ENCODE results near the gene VTCN1. TPM values are rescaled to one million over a fixed set of nuclear protein-coding genes. Genes with fewer than 3 reads are reported as not detected.
"Not testable (repeated sequence)": the region's sequence is repeated elsewhere in the genome, so short reads cannot be mapped to it uniquely, and the experiment has no call there.

VTCN1 gene
- total RNA-seq, result 43.7 TPM

GRCh38 chr1:117210831-117211261, at the start of gene VTCN1:
Gene VTCN1, minus strand, starts transcription at chr1:117210927. Its CDS starts 72 bp downstream, at chr1:117210855.
- DNase-seq (ENCODE audit: low spot score), result peak; percentile 74

- DNase-seq (ENCODE audit: low spot score), result no peak
Measured at GRCh38 chr1:117258791-117259190, 48.1 kb upstream of the VTCN1 start.

- DNase-seq (ENCODE audit: low spot score), result not testable (repeated sequence)
Measured at GRCh38 chr1:117258075-117258474, 47.3 kb upstream of the VTCN1 start.

- DNase-seq (ENCODE audit: low spot score), result no peak
Measured at GRCh38 chr1:117257291-117257690, 46.6 kb upstream of the VTCN1 start.

- no peak for DNase-seq (ENCODE audit: low spot score)
Measured at GRCh38 chr1:117250061-117250606, 39.4 kb upstream of the VTCN1 start.

GRCh38 chr1:117244971-117245370, 34.2 kb upstream of the VTCN1 start:
- DNase-seq (ENCODE audit: low spot score), result no peak

GRCh38 chr1:117244306-117244705, 33.6 kb upstream of the VTCN1 start:
- DNase-seq (ENCODE audit: low spot score), result no peak

GRCh38 chr1:117241512-117241911, 30.8 kb upstream of the VTCN1 start:
- no peak for DNase-seq (ENCODE audit: low spot score)

- DNase-seq (ENCODE audit: low spot score), result no peak
Measured at GRCh38 chr1:117240547-117240946, 29.8 kb upstream of the VTCN1 start.

- no peak for DNase-seq (ENCODE audit: low spot score)
Measured at GRCh38 chr1:117239467-117239866, 28.7 kb upstream of the VTCN1 start.

- DNase-seq (ENCODE audit: low spot score), result no peak
Measured at GRCh38 chr1:117237726-117238381, 27.1 kb upstream of the VTCN1 start.

- no peak for DNase-seq (ENCODE audit: low spot score)
Measured at GRCh38 chr1:117235863-117236465, 25.2 kb upstream of the VTCN1 start.

GRCh38 chr1:117232531-117232930, 21.8 kb upstream of the VTCN1 start:
- DNase-seq (ENCODE audit: low spot score), result no peak

- no peak for DNase-seq (ENCODE audit: low spot score)
Measured at GRCh38 chr1:117231748-117232373, 21.1 kb upstream of the VTCN1 start.

GRCh38 chr1:117231312-117231711, 20.6 kb upstream of the VTCN1 start:
- no peak for DNase-seq (ENCODE audit: low spot score)

GRCh38 chr1:117229217-117229616, 18.5 kb upstream of the VTCN1 start:
- no peak for DNase-seq (ENCODE audit: low spot score)

- no peak for DNase-seq (ENCODE audit: low spot score)
Measured at GRCh38 chr1:117225931-117226330, 15.2 kb upstream of the VTCN1 start.

- DNase-seq (ENCODE audit: low spot score), result no peak
Measured at GRCh38 chr1:117216718-117217117, 6.0 kb upstream of the VTCN1 start.

- DNase-seq (ENCODE audit: low spot score), result no peak
Measured at GRCh38 chr1:117215733-117216462, 5.2 kb upstream of the VTCN1 start.

- DNase-seq (ENCODE audit: low spot score), result no peak
Measured at GRCh38 chr1:117215019-117215418, 4.3 kb upstream of the VTCN1 start.

GRCh38 chr1:117213046-117213445, 2.3 kb upstream of the VTCN1 start:
- no peak for DNase-seq (ENCODE audit: low spot score)

- DNase-seq (ENCODE audit: low spot score), result no peak
Measured at GRCh38 chr1:117210386-117210785, 341 bp downstream of the VTCN1 start.
